H1 (cell line): ENCODE results near the gene EPHA1.

Experiments used
- BRCA1 ChIP-seq: IDR thresholded peaks from 2 replicates; pipeline ENCODE4 v1.6.1; 2012; ENCODE audit warnings: low read depth, low read length, improper control_type of control experiment
- EGR1 ChIP-seq: IDR thresholded peaks from 2 replicates; pipeline ENCODE4 v1.6.1; 2011; ENCODE audit warnings: low read depth, low read length, borderline replicate concordance
- EZH2 ChIP-seq: fragments of 200-600 bp; sonication (generic); IDR thresholded peaks from 2 replicates; pipeline ENCODE4 v1.7.1; 2012; ENCODE audit warnings: low read depth, mild to moderate bottlenecking, moderate library complexity, low read length, inconsistent platforms; ENCODE audit not compliant: severe bottlenecking
- HDAC2 ChIP-seq, 2 experiments: fragments of 300-600 bp in 1 of 2; sonication (generic) in 1 of 2; IDR thresholded peaks; 2 replicates each; pipeline ENCODE4 v1.6.1; 2011 to 2012; ENCODE audit warnings: low read depth in 2 of 2, low read length in 2 of 2, mild to moderate bottlenecking in 2 of 2, moderate library complexity in 2 of 2, borderline replicate concordance in 1 of 2, inconsistent platforms in 1 of 2
- JUND ChIP-seq: IDR thresholded peaks from 2 replicates; pipeline ENCODE4 v1.6.1; 2011; ENCODE audit warnings: mild to moderate bottlenecking, improper control_type of control experiment, low read length
- SP1 ChIP-seq: IDR thresholded peaks from 2 replicates; pipeline ENCODE4 v1.6.1; 2011; ENCODE audit warnings: low read depth, low read length
- TAF1 ChIP-seq: IDR thresholded peaks from 2 replicates; pipeline ENCODE4 v1.6.1; 2011; ENCODE audit warnings: mild to moderate bottlenecking, low read depth, low read length
- ZNF274 ChIP-seq: IDR thresholded peaks from 2 replicates; pipeline ENCODE4 v1.7.0; 2012; ENCODE audit warnings: low read length, borderline replicate concordance; ENCODE audit errors: extremely low read depth
- TF ChIP-seq, protein P1 (sequence below): IDR thresholded peaks from 2 replicates; pipeline ENCODE4 v1.6.1; 2012; ENCODE audit warnings: inconsistent platforms
- TF ChIP-seq, protein P2 (sequence below), 3 experiments: IDR thresholded peaks; 1 replicate in 2 of 3; 2 replicates in 1 of 3; pipeline versions ENCODE4 v1.5.1 to v1.6.1; 2011; ENCODE audit warnings: low read length in 3 of 3, mild to moderate bottlenecking in 3 of 3, inconsistent platforms in 2 of 3, low read depth in 1 of 3, moderate library complexity in 1 of 3; ENCODE audit not compliant: insufficient read depth in 1 of 3; ENCODE audit errors: control extremely low read depth in 1 of 3

DNA sequence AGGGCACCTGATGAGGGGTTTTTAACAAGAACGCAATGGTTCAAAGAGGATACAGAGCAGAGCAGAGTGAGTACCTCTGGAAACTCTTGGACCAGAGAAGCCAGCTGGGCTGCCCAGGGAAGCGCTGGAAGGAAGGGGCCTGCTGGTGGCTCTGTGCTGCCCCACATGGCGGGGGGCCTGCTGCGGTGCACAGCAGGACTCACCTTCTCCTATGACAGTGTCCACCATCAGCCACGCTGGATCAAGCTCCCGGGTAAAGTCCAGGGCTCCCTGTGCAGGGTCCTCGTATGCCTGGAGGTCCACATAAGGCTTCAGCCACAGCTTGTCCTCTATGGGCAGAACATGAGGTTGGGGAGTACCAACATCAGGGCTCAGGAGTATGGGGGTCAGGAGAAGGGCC, 12.5 kb downstream of the EPHA1 start:
- TF ChIP-seq, protein P1, sequence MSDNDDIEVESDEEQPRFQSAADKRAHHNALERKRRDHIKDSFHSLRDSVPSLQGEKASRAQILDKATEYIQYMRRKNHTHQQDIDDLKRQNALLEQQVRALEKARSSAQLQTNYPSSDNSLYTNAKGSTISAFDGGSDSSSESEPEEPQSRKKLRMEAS = no peak
- TF ChIP-seq, protein P2, sequence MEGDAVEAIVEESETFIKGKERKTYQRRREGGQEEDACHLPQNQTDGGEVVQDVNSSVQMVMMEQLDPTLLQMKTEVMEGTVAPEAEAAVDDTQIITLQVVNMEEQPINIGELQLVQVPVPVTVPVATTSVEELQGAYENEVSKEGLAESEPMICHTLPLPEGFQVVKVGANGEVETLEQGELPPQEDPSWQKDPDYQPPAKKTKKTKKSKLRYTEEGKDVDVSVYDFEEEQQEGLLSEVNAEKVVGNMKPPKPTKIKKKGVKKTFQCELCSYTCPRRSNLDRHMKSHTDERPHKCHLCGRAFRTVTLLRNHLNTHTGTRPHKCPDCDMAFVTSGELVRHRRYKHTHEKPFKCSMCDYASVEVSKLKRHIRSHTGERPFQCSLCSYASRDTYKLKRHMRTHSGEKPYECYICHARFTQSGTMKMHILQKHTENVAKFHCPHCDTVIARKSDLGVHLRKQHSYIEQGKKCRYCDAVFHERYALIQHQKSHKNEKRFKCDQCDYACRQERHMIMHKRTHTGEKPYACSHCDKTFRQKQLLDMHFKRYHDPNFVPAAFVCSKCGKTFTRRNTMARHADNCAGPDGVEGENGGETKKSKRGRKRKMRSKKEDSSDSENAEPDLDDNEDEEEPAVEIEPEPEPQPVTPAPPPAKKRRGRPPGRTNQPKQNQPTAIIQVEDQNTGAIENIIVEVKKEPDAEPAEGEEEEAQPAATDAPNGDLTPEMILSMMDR (IDR thresholded peaks at IDR 0.05; ENCODE audit: control extremely low read depth in 1 of 3, insufficient read depth in 1 of 3, low read depth in 1 of 3, low read length in 3 of 3) = no peak
- TF ChIP-seq SP1 (no peak), HDAC2 (IDR thresholded peaks at IDR 0.05; ENCODE audit: borderline replicate concordance in 1 of 2, low read depth in 2 of 2, low read length in 2 of 2) (no peak), BRCA1 (no peak), JUND (no peak), TAF1 (no peak), EZH2 (no peak), ZNF274 (no peak), EGR1 (no peak)
